NCI-H1092 (cell line): ENCODE results near the gene KRT14.
"Not testable (repeated sequence)": the region's sequence is repeated elsewhere in the genome, so short reads cannot be mapped to it uniquely, and the experiment has no call there.

Experiments
- DNase-seq: peaks from one replicate; lab custom pipeline; 2025; lab: John Stamatoyannopoulos, UW

Gene KRT14

GRCh38 chr17:41578538-41578937, 8.2 kb downstream of the KRT14 start:
- DNase-seq, result no peak

GRCh38 chr17:41576740-41577139, 10.0 kb downstream of the KRT14 start:
- DNase-seq, result not testable (repeated sequence)

- DNase-seq, result no peak
Observed at GRCh38 chr17:41575336-41575735, 11.4 kb downstream of the KRT14 start.

- no peak for DNase-seq
Observed at GRCh38 chr17:41571561-41572434, 14.9 kb downstream of the KRT14 start, which contains the start of gene KRT9. Gene KRT9 (minus strand): TSS chr17:41572059. CDS start chr17:41571992, 67 bp downstream.

- DNase-seq, result no peak
Observed at GRCh38 chr17:41567317-41567716, 19.4 kb downstream of the KRT14 start.

- DNase-seq, result no peak
Observed at GRCh38 chr17:41565338-41565737, 21.4 kb downstream of the KRT14 start.

- no peak for DNase-seq
Observed at GRCh38 chr17:41563607-41564170, 23.0 kb downstream of the KRT14 start.

- no peak for DNase-seq
Observed at GRCh38 chr17:41561554-41561953, 25.1 kb downstream of the KRT14 start.

- no peak for DNase-seq
Observed at GRCh38 chr17:41559548-41559947, 27.1 kb downstream of the KRT14 start.

GRCh38 chr17:41556931-41557330, 29.8 kb downstream of the KRT14 start:
- DNase-seq, result no peak

- DNase-seq, result no peak
Observed at GRCh38 chr17:41556306-41556705, 30.4 kb downstream of the KRT14 start.

GRCh38 chr17:41555105-41555887, 31.4 kb downstream of the KRT14 start:
- DNase-seq, result no peak

GRCh38 chr17:41553987-41554680, 32.6 kb downstream of the KRT14 start:
- no peak for DNase-seq

- no peak for DNase-seq
Observed at GRCh38 chr17:41553176-41553575, 33.5 kb downstream of the KRT14 start.

- DNase-seq, result no peak
Observed at GRCh38 chr17:41552455-41552854, 34.2 kb downstream of the KRT14 start.

GRCh38 chr17:41551365-41551764, 35.3 kb downstream of the KRT14 start:
- DNase-seq, result no peak

GRCh38 chr17:41549596-41550039, 37.1 kb downstream of the KRT14 start:
- DNase-seq, result no peak

GRCh38 chr17:41548844-41549595, 37.7 kb downstream of the KRT14 start:
- DNase-seq, result peak; percentile 65

- DNase-seq, result no peak
Observed at GRCh38 chr17:41547921-41548843, 38.5 kb downstream of the KRT14 start.

GRCh38 chr17:41547378-41547841, 39.3 kb downstream of the KRT14 start:
- no peak for DNase-seq
